AG04450 (cell line): ENCODE results near the gene THAP7. TPM values are rescaled to one million over a fixed set of nuclear protein-coding genes. Genes with fewer than 3 reads are reported as not detected.
A peak's percentile ranks its signal among the peaks of the same experiment; 100 is the strongest.
"Not testable (repeated sequence)": the region's sequence is repeated elsewhere in the genome, so short reads cannot be mapped to it uniquely, and the experiment has no call there.

Source experiments
- CTCF ChIA-PET: fragments of 300-600, 350-600 bp; formaldehyde crosslinking; extraction: SDS; loops from one replicate; lab custom pipeline; 2022; ENCODE audit warnings: antibody characterized with exemption, inconsistent platforms; lab: Charles Lee
- POLR2A ChIA-PET: fragments of 350-600 bp; formaldehyde crosslinking; extraction: SDS; loops from one replicate; lab custom pipeline; 2021; ENCODE audit warnings: antibody characterized with exemption, inconsistent platforms; lab: Yijun Ruan, JAX
- DNase-seq: peaks from one replicate; pipeline ENCODE4 v3.0.0-alpha.2; 2011; ENCODE audit warnings: low read depth, low spot score
- H3K27ac ChIP-seq: one replicate; pipeline ENCODE4 v1.5.1; 2012; ENCODE audit warnings: low read depth, low read length, control low read depth
- H3K27me3 ChIP-seq: one replicate; pipeline ENCODE4 v1.6.0; 2012; ENCODE audit warnings: low read length; ENCODE audit not compliant: control insufficient read depth, insufficient read depth
- H3K4me3 ChIP-seq: 2 replicates; pipeline ENCODE4 v1.5.1; 2011; ENCODE audit warnings: mild to moderate bottlenecking, low read depth, low read length, control low read depth
- H3K9me3 ChIP-seq: 2 replicates; pipeline ENCODE4 v1.5.1; 2012; ENCODE audit warnings: low read length; ENCODE audit not compliant: control insufficient read depth, insufficient read depth
- CTCF ChIP-seq: IDR thresholded peaks from 2 replicates; pipeline ENCODE4 v1.5.1; 2011; ENCODE audit warnings: low read depth, low read length, control low read depth, inconsistent platforms
- polyA plus RNA-seq: library from polyadenylated mRNA; depleted of rRNA; stranded (reverse); fragments of >200 nt; gene quantifications from 2 replicates; pipeline ENCODE4 v1.2.3, GENCODE V29; 2011

Gene THAP7
- polyA plus RNA-seq, 1 experiment: 12.5 TPM

- no peaks in the 10 kb centered on the region for H3K9me3 ChIP-seq
- no peak for TF ChIP-seq CTCF
- no peaks in the 10 kb centered on the region for H3K27me3 ChIP-seq
- no peak overlapping the region for H3K4me3 ChIP-seq
- ChIA-PET POLR2A (no interaction called here), CTCF (interaction anchor here (1.3 kb wide), 1 partner anchor 22 kb away, joined by 4 read pairs; no protein-coding TSS in a partner anchor)
- H3K27ac ChIP-seq: no peak overlapping the region
- no peak for DNase-seq
These were observed 41.3 kb upstream of the THAP7 start for GRCh38 chr22:21042978-21043859.

GRCh38 chr22:21041937-21042336, 40.0 kb upstream of the THAP7 start:
- ChIA-PET POLR2A (no interaction called here), CTCF (no interaction called here)
- no peak for DNase-seq
- no peak for TF ChIP-seq CTCF
- H3K27me3 ChIP-seq: no peaks in the 10 kb centered on the region
- no peak overlapping the region for H3K4me3 ChIP-seq
- H3K27ac ChIP-seq: no peak overlapping the region
- no peaks in the 10 kb centered on the region for H3K9me3 ChIP-seq

GRCh38 chr22:21039158-21039557, 37.2 kb upstream of the THAP7 start:
- H3K27me3 ChIP-seq, H3K27ac ChIP-seq, H3K4me3 ChIP-seq, CTCF ChIA-PET, H3K9me3 ChIP-seq, DNase-seq: not testable (repeated sequence)
- POLR2A ChIA-PET: interaction anchor here (1.0 to 1.5 kb wide), 2 partner anchors 24 to 1560 kb away, joined by 3 to 4 read pairs; partner anchors contain the start of genes CDC45, P2RX6 and UFD1

GRCh38 chr22:21038405-21038804, 36.5 kb upstream of the THAP7 start:
- POLR2A ChIA-PET: interaction anchor here (1.0 to 1.3 kb wide), 3 partner anchors 23 to 1559 kb away, joined by 3 to 15 read pairs (median 5); partner anchors contain the start of genes CDC45, LZTR1, P2RX6 and UFD1
- CTCF ChIA-PET: interaction anchor here (0.6 to 1.4 kb wide), 2 partner anchors 153 to 1308 kb away, joined by 5 to 8 read pairs; no protein-coding TSS in a partner anchor

GRCh38 chr22:21034989-21035388, 33.1 kb upstream of the THAP7 start:
- TF ChIP-seq CTCF: no peak
- ChIA-PET CTCF (interaction anchor here (1.4 kb wide), 1 partner anchor 20 kb away, joined by 3 read pairs; the partner anchor contains the start of gene P2RX6), POLR2A (no interaction called here)
- Histone ChIP-seq H3K27me3 (peaks cover 12% of the 10 kb centered on the region), H3K27ac (no peak overlapping the region), H3K4me3 (no peak overlapping the region), H3K9me3 (no peaks in the 10 kb centered on the region; the same call in 1 of the 2 replicates)
- no peak for DNase-seq

More at GRCh38 chr22:21038405-21038804, 36.5 kb upstream of the THAP7 start:
- no peaks in the 10 kb centered on the region for H3K27me3 ChIP-seq
- no peak for TF ChIP-seq CTCF
- no peak for DNase-seq
- H3K27ac ChIP-seq: peak overlapping the region; percentile 95
- no peaks in the 10 kb centered on the region for H3K9me3 ChIP-seq
- no peak overlapping the region for H3K4me3 ChIP-seq
